K562 (cell line): ENCODE results near the gene SPEM1. TPM values are rescaled to one million over a fixed set of nuclear protein-coding genes. Genes with fewer than 3 reads are reported as not detected.

ENCODE experiments used
- ATAC-seq: fragments of 200-7000 bp; cut with Tn5 transposase; 3 replicates; pipeline ENCODE4 v1.9.1; 2020; ENCODE audit warnings: moderate library complexity
- BruUV-seq: library from RNA; stranded (reverse); fragments of 400-500 nt; replicated peaks from 2 replicates; lab custom pipeline; 2021; lab: Mats Ljungman, UMichigan
- CTCF ChIA-PET: fragments of 300-600 bp; formaldehyde crosslinking; extraction: SDS; loops from one replicate; lab custom pipeline; 2021; ENCODE audit warnings: low intra/inter-chr PET ratio; lab: Yijun Ruan, JAX
- POLR2A ChIA-PET: fragments of 300-600, 350-650 bp; sonication (Branson Sonifier 250); formaldehyde crosslinking; extraction: SDS; loops from one replicate; lab custom pipeline; 2021; ENCODE audit warnings: antibody characterized with exemption, inconsistent platforms; lab: Yijun Ruan, JAX
- DNase-seq, 4 experiments: peaks; one replicate each; pipeline versions ENCODE4 v3.0.0 to v3.0.0-alpha.2; 2011 to 2018; ENCODE audit warnings: low spot score in 3 of 4, mixed read lengths in 3 of 4; ENCODE audit errors: extremely low read depth in 1 of 4
- FAIRE-seq: peaks from 2 replicates; lab custom pipeline; 2011; peaks lifted over from hg19 to GRCh38; lab: Jason Lieb, UNC
- H2AFZ ChIP-seq: 2 replicates; pipeline ENCODE4 v1.6.0; 2011; ENCODE audit warnings: low read depth, low read length, control low read depth, inconsistent platforms
- H3K27ac ChIP-seq: fragments of 200-600 bp; 3 replicates; pipeline ENCODE4 v1.8.0; 2011; ENCODE audit warnings: low read depth, mild to moderate bottlenecking, control low read depth, inconsistent platforms, low read length, moderate library complexity, mixed read lengths; ENCODE audit errors: extremely low read depth
- H3K27me3 ChIP-seq, 2 experiments: fragments of 300-600 bp in 1 of 2; 2 replicates in 1 of 2; 3 replicates in 1 of 2; pipeline versions ENCODE4 v1.6.0 to v1.8.0; 2011; ENCODE audit warnings: inconsistent platforms in 2 of 2, low read length in 2 of 2, mild to moderate bottlenecking in 1 of 2, mixed read lengths in 1 of 2, moderate library complexity in 1 of 2; ENCODE audit not compliant: control insufficient read depth in 2 of 2, insufficient read depth in 2 of 2
- H3K36me3 ChIP-seq: fragments of 300-600 bp; 3 replicates; pipeline ENCODE4 v1.8.0; 2011; ENCODE audit warnings: mild to moderate bottlenecking, low read length, inconsistent platforms; ENCODE audit not compliant: control insufficient read depth, insufficient read depth
- H3K4me1 ChIP-seq, 2 experiments: fragments of 200-600 bp in 1 of 2; replicated peaks in 1 of 2; 2 replicates in 1 of 2; 3 replicates in 1 of 2; pipeline versions ENCODE4 v1.5.1 to v1.8.0; 2011; ENCODE audit warnings: inconsistent platforms in 2 of 2, low read length in 2 of 2, mild to moderate bottlenecking in 1 of 2, mixed read lengths in 1 of 2, moderate library complexity in 1 of 2; ENCODE audit not compliant: control insufficient read depth in 2 of 2, insufficient read depth in 2 of 2
- H3K4me2 ChIP-seq: 2 replicates; pipeline ENCODE4 v1.6.1; 2011; ENCODE audit warnings: low read length, control low read depth, inconsistent platforms, mixed read lengths; ENCODE audit not compliant: insufficient read depth
- H3K4me3 ChIP-seq: fragments of 200-600 bp; sonication (generic), shearing (Covaris generic); 2 replicates; pipeline ENCODE4 v1.5.1; 2016; ENCODE audit warnings: control low read depth, inconsistent platforms
- H3K79me2 ChIP-seq: fragments of 200-600 bp; 3 replicates; pipeline ENCODE4 v1.8.0; 2011; ENCODE audit warnings: low read length, inconsistent platforms; ENCODE audit not compliant: control insufficient read depth, insufficient read depth
- H3K9ac ChIP-seq, 2 experiments: 2 replicates each; pipeline versions ENCODE4 v1.6.0 to v1.6.1; 2011; ENCODE audit warnings: low read depth in 2 of 2, low read length in 2 of 2, control low read depth in 1 of 2, inconsistent platforms in 1 of 2, mild to moderate bottlenecking in 1 of 2, mixed read lengths in 1 of 2; ENCODE audit not compliant: insufficient read depth in 1 of 2
- H3K9me1 ChIP-seq: one replicate; pipeline ENCODE4 v1.6.0; 2011; ENCODE audit warnings: inconsistent platforms, mild to moderate bottlenecking, low read length, moderate library complexity; ENCODE audit not compliant: control insufficient read depth, insufficient read depth
- H3K9me3 ChIP-seq: replicated peaks from 2 replicates; pipeline ENCODE4 v1.5.1; 2011; ENCODE audit warnings: low read depth, low read length, inconsistent platforms; ENCODE audit not compliant: control insufficient read depth, insufficient read depth
- H4K20me1 ChIP-seq: replicated peaks from 2 replicates; pipeline ENCODE4 v1.6.1; 2011; ENCODE audit warnings: low read length, inconsistent platforms, mixed read lengths; ENCODE audit not compliant: control insufficient read depth, insufficient read depth
- BRF2 ChIP-seq: IDR thresholded peaks from 3 replicates; pipeline ENCODE4 v1.6.1; 2011; ENCODE audit warnings: borderline replicate concordance, mild to moderate bottlenecking; ENCODE audit not compliant: insufficient read length, insufficient read depth
- HMBOX1 ChIP-seq: sonication (generic); IDR thresholded peaks from 2 replicates; pipeline ENCODE4 v1.6.1; 2016
- MAFG ChIP-seq: fragments of 450-650 bp; conservative IDR thresholded peaks from 2 replicates; pipeline ENCODE4 v1.6.1; 2016; ENCODE audit warnings: missing genetic modification characterization, missing compliant biosample characterization
- MEF2A ChIP-seq: IDR thresholded peaks from 2 replicates; pipeline ENCODE4 v1.6.1; 2011; ENCODE audit warnings: low read depth, mild to moderate bottlenecking, low read length, moderate library complexity; ENCODE audit not compliant: control insufficient read depth
- NRF1 ChIP-seq, 2 experiments: fragments of 450-650 bp; IDR thresholded peaks in 1 of 2; conservative IDR thresholded peaks in 1 of 2; 2 replicates each; pipeline ENCODE4 v1.6.1; 2014; ENCODE audit warnings: mild to moderate bottlenecking in 2 of 2
- PREB ChIP-seq: sonication (generic); formaldehyde crosslinking; IDR thresholded peaks from 2 replicates; pipeline ENCODE4 v1.8.1; 2023; ENCODE audit warnings: mild to moderate bottlenecking, missing genetic modification reagents
- RBM22 ChIP-seq: fragments of 200-400 bp; formaldehyde crosslinking; IDR thresholded peaks from 2 replicates; pipeline ENCODE4 v1.6.1; 2018; ENCODE audit warnings: low read length, low read depth; ENCODE audit not compliant: poor library complexity, severe bottlenecking
- SLC30A9 ChIP-seq: fragments of 250-450 bp; sonication (Bioruptor Pico); IDR thresholded peaks from 2 replicates; pipeline ENCODE4 v1.8.0; 2022; ENCODE audit warnings: mild to moderate bottlenecking, moderate library complexity
- SMAD1 ChIP-seq: fragments of 150-350 bp; IDR thresholded peaks from 2 replicates; pipeline ENCODE4 v1.6.1; 2014; ENCODE audit warnings: low read length, low read depth; ENCODE audit not compliant: partially characterized antibody
- ZKSCAN1 ChIP-seq: fragments of 150-350 bp; IDR thresholded peaks from 2 replicates; pipeline ENCODE4 v1.6.1; 2016; ENCODE audit warnings: low read depth, low read length
- WGBS: fragments of 100-300 bp; shearing (Covaris generic); methylation state at CpG from one replicate; pipeline ENCODE4 v1.1.6; 2016; ENCODE audit warnings: low coverage, mixed read lengths; ENCODE audit not compliant: insufficient coverage; ENCODE audit errors: missing lambda C conversion rate; 5-methylcytosine and 5-hydroxymethylcytosine counted together
- in situ Hi-C: fragments of 300-500 bp; cut with MboI; formaldehyde crosslinking; loops from 4 replicates; pipeline ENCODE4 v1.15.0; 2018; ENCODE audit warnings: inconsistent platforms, mixed read lengths
- intact Hi-C: fragments of 100-400 bp; cut with micrococcal nuclease; formaldehyde crosslinking; loops from 2 replicates; pipeline ENCODE4 v1.14.2; 2022
- polyA plus RNA-seq, 8 experiments: library from polyadenylated mRNA; depleted of rRNA in 4 of 8; stranded (reverse) in 5 of 8; unstranded in 3 of 8; fragments of >200 nt; fragmentation: Nextera tagmentation in 2 of 8; fragmentation: Illumina TruSeq in 1 of 8; extraction: Ambion mirVana in 2 of 8; extraction: Trizol in 1 of 8; gene quantifications; 2 replicates each; pipeline versions ENCODE4 v1.2.1 to v1.2.3, GENCODE V29; 2011 to 2014; ENCODE audit warnings: inconsistent platforms in 1 of 8, missing spikeins in 1 of 8
- total RNA-seq, 7 experiments: library from RNA; depleted of rRNA in 6 of 7; stranded (reverse); fragments of >200 nt in 6 of 7; fragmentation: Illumina TruSeq in 2 of 7; extraction: Trizol in 2 of 7; gene quantifications; 2 replicates each; pipeline versions ENCODE4 v1.2.1 to v1.2.3, GENCODE V29; 2011 to 2021; ENCODE audit warnings: low replicate concordance in 1 of 7
- TF ChIP-seq, protein P1 (sequence below): fragments of 450-650 bp; IDR thresholded peaks from 2 replicates; pipeline ENCODE4 v1.6.1; 2017; ENCODE audit warnings: mild to moderate bottlenecking, moderate library complexity

Gene SPEM1
- total and polyA plus RNA-seq, 9 of the 15 experiments (the other 6 are each of a cell fraction or from before 2014, with no cell fraction given): not detected

GRCh38 chr17:7427549-7427948 is 7.4 kb downstream of the SPEM1 start (continued):
- TF ChIP-seq PREB (CRISPR knock-in tag) (no peak), MEF2A (no peak), SLC30A9 (no peak), MAFG (no peak), SMAD1 (no peak)

DNA sequence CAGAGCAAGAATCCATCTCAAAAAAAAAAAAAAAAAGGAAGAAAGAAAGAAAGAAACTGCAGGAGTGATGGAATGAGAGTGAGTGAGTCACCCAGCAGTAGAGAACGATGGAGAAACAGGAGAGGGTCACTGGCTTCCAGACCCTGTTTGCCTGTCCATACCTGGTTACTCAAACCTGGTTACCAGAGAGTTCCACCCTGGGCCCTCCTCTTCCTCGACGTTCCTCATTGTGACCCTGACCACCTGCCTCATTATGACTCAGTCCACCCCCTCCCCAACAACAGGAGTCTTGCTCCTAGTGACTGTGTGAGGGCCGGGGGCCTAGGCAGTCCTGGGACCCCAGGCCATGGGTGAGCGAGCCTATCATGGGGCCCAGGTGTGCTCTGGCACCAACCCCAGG is 8.4 kb downstream of the SPEM1 start, which contains the start of gene SPEM3:
Gene SPEM3 (plus strand): TSS at position 301 of the 400 bp plus-strand sequence. CDS start 46 bp downstream, at position 347.
- Histone ChIP-seq H3K36me3 (no peaks in the 10 kb centered on the region), H3K4me3 (no peak within 1 kb of the TSS), H3K4me2 (no peak within 1 kb of the TSS), H3K4me1 (peaks cover 0 to 14% of the 10 kb centered on the region in 2 experiments; a peak in 2 of 5 replicates), H3K9ac (no peak within 1 kb of the TSS), H3K79me2 (no peaks in the 10 kb centered on the region), H3K9me3 (no peaks in the 10 kb centered on the region), H3K9me1 (no peaks in the 10 kb centered on the region), H3K27me3 (no peaks in the 10 kb centered on the region), H3K27ac (no peak within 1 kb of the TSS), H4K20me1 (no peaks in the 10 kb centered on the region), H2AFZ (no peak within 1 kb of the TSS)
- TF ChIP-seq BRF2 (no peak), HMBOX1 (no peak), RBM22 (no peak), ZKSCAN1 (no peak), NRF1 (conservative IDR thresholded peaks at IDR 0.05 in 1 of 2, IDR thresholded peaks at IDR 0.05 in 1 of 2) (no peak)
- TF ChIP-seq, protein P1, sequence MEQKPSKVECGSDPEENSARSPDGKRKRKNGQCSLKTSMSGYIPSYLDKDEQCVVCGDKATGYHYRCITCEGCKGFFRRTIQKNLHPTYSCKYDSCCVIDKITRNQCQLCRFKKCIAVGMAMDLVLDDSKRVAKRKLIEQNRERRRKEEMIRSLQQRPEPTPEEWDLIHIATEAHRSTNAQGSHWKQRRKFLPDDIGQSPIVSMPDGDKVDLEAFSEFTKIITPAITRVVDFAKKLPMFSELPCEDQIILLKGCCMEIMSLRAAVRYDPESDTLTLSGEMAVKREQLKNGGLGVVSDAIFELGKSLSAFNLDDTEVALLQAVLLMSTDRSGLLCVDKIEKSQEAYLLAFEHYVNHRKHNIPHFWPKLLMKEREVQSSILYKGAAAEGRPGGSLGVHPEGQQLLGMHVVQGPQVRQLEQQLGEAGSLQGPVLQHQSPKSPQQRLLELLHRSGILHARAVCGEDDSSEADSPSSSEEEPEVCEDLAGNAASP: no peak
- in situ Hi-C loops: no loop called here
- FAIRE-seq: no peak
- no peak for DNase-seq
- no TSS peak for BruUV-seq
- WGBS: 0% methylated on average over 3 of the region's 5 CpGs
- intact Hi-C loops: no loop called here
- ChIA-PET POLR2A (interaction anchor here (0.6 kb wide), 1 partner anchor 221 kb away, joined by 4 read pairs; no protein-coding TSS in a partner anchor), CTCF (no interaction called here)
- no peak for ATAC-seq
